ENCODE results near the gene PAQR4.

The PAQR4 gene

DNA sequence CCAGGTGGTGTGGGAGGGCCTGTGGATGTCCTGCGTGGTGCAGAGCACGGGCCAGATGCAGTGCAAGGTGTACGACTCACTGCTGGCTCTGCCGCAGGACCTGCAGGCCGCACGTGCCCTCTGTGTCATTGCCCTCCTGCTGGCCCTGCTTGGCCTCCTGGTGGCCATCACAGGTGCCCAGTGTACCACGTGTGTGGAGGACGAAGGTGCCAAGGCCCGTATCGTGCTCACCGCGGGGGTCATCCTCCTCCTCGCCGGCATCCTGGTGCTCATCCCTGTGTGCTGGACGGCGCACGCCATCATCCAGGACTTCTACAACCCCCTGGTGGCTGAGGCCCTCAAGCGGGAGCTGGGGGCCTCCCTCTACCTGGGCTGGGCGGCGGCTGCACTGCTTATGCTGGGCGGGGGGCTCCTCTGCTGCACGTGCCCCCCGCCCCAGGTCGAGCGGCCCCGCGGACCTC is 44.4 kb downstream of the PAQR4 start:
- H3K27me3 ChIP-seq (replicated peaks; ENCODE audit: insufficient read depth, low read length): peaks cover 94% of the 10 kb centered on the region
- H3K36me3 ChIP-seq (replicated peaks; ENCODE audit: insufficient read depth, low read length): no peaks in the 10 kb centered on the region
- no peak overlapping the region for H2AFZ ChIP-seq (ENCODE audit: low read length)
- no peaks in the 10 kb centered on the region for H3F3A ChIP-seq (ENCODE audit: insufficient read depth, low read length)
- no peak overlapping the region for H3K9ac ChIP-seq (ENCODE audit: low read length)
- no peak overlapping the region for H3K4me3 ChIP-seq (ENCODE audit: low read length)
- no peak overlapping the region for H3K4me2 ChIP-seq (ENCODE audit: low read depth, low read length)
- H3K9me2 ChIP-seq (replicated peaks; ENCODE audit: insufficient read depth, low read length): no peaks in the 10 kb centered on the region
- no peaks in the 10 kb centered on the region for H3K9me3 ChIP-seq (replicated peaks; ENCODE audit: insufficient read depth, low read length)
- no peaks in the 10 kb centered on the region for H3K79me2 ChIP-seq (ENCODE audit: low read length)
- no peak for DNase-seq
- H4K20me1 ChIP-seq (ENCODE audit: insufficient read depth, low read length): no peaks in the 10 kb centered on the region
- no peak overlapping the region for H3K27ac ChIP-seq (ENCODE audit: low read length)
- TF ChIP-seq EZH2phosphoT487 (IDR thresholded peaks at IDR 0.05; ENCODE audit: low read length) (no peak), EZH2 (optimal IDR thresholded peaks at IDR 0.05; ENCODE audit: low read depth, low read length) (no peak)
- TF ChIP-seq, protein P1, sequence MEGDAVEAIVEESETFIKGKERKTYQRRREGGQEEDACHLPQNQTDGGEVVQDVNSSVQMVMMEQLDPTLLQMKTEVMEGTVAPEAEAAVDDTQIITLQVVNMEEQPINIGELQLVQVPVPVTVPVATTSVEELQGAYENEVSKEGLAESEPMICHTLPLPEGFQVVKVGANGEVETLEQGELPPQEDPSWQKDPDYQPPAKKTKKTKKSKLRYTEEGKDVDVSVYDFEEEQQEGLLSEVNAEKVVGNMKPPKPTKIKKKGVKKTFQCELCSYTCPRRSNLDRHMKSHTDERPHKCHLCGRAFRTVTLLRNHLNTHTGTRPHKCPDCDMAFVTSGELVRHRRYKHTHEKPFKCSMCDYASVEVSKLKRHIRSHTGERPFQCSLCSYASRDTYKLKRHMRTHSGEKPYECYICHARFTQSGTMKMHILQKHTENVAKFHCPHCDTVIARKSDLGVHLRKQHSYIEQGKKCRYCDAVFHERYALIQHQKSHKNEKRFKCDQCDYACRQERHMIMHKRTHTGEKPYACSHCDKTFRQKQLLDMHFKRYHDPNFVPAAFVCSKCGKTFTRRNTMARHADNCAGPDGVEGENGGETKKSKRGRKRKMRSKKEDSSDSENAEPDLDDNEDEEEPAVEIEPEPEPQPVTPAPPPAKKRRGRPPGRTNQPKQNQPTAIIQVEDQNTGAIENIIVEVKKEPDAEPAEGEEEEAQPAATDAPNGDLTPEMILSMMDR (IDR thresholded peaks at IDR 0.05; ENCODE audit: low read length): no peak
- 0 out of 2 replicates have a peak, but pooled peaks cover 6% of the 10 kb centered on the region for H3K4me1 ChIP-seq (ENCODE audit: low read length)

DNA sequence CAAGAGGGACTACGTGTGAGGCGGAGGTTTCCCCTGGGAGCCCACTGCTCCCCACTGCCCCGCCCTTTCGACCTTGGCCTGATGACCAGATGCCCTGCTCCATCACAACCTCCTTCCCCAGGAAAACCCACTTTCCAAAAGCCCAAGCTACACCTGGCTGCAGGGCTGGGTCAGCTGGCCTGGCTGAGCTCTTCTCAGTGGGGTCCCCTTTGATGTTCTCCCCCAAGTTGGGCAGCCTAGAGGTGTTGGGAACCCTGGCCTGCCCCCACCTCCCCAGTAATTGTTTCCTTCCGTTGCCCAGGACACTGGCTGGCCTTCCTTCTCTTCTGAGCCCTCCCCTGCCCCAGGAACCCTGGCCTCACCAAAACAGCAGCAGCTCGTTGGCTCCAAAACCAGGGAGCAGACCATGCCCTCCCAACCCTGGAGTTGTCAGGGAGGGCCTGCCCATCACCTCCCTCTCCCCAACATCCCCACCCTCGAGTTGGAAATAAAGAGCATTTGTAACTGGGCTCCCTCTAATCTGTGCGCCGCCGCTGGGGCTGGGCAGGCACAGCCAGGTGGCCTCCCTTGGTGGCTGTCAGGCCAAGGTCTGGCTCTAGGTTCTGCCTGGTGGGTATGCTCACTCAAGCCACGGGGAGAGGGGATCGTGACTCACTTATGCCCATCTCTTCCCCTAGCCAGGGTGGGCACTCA is 45.0 kb downstream of the PAQR4 start:
- 0 out of 2 replicates have a peak, but pooled peaks cover 6% of the 10 kb centered on the region for H3K4me1 ChIP-seq (ENCODE audit: low read length)
- no peak overlapping the region for H3K4me3 ChIP-seq (ENCODE audit: low read length)
- DNase-seq: no peak
- no peak overlapping the region for H2AFZ ChIP-seq (ENCODE audit: low read length)
- H3K36me3 ChIP-seq (replicated peaks; ENCODE audit: insufficient read depth, low read length): no peaks in the 10 kb centered on the region
- H4K20me1 ChIP-seq (ENCODE audit: insufficient read depth, low read length): no peaks in the 10 kb centered on the region
- no peaks in the 10 kb centered on the region for H3K9me3 ChIP-seq (replicated peaks; ENCODE audit: insufficient read depth, low read length)
- no peaks in the 10 kb centered on the region for H3K79me2 ChIP-seq (ENCODE audit: low read length)
- no peak for TF ChIP-seq EZH2phosphoT487 (IDR thresholded peaks at IDR 0.05; ENCODE audit: low read length)
- no peak for TF ChIP-seq EZH2 (optimal IDR thresholded peaks at IDR 0.05; ENCODE audit: low read depth, low read length)
- TF ChIP-seq, protein P1 (IDR thresholded peaks at IDR 0.05; ENCODE audit: low read length): no peak
- H3K9ac ChIP-seq (ENCODE audit: low read length): no peak overlapping the region
- no peak overlapping the region for H3K4me2 ChIP-seq (ENCODE audit: low read depth, low read length)
- H3K27ac ChIP-seq (ENCODE audit: low read length): no peak overlapping the region
- no peaks in the 10 kb centered on the region for H3F3A ChIP-seq (ENCODE audit: insufficient read depth, low read length)
- peaks cover 92% of the 10 kb centered on the region for H3K27me3 ChIP-seq (replicated peaks; ENCODE audit: insufficient read depth, low read length)
- H3K9me2 ChIP-seq (replicated peaks; ENCODE audit: insufficient read depth, low read length): no peaks in the 10 kb centered on the region

DNA sequence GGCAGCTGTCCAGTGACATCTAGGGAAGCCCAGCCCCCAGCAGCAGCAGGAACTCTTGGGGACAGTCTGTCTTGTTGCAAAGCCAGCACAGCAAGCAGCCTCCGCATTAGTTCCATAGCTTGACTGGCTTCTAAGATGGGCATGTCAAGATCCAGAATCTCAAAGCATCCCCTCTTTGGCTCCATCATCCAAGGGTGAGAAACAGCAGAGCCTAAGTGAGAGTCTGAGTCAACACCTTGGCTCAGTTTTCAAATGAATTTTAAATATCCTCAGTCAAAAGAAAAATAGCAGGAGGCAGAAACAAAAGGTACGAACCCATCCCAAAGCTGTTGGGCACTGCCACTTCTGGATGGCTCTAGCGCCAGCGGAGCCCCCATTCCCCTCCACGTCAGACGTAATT is 45.8 kb downstream of the PAQR4 start:
- TF ChIP-seq EZH2 (optimal IDR thresholded peaks at IDR 0.05; ENCODE audit: low read depth, low read length): no peak
- TF ChIP-seq, protein P1 (IDR thresholded peaks at IDR 0.05; ENCODE audit: low read length): no peak
- no peak for TF ChIP-seq EZH2phosphoT487 (IDR thresholded peaks at IDR 0.05; ENCODE audit: low read length)
- Histone ChIP-seq H3K9me2 (replicated peaks; ENCODE audit: insufficient read depth, low read length) (no peaks in the 10 kb centered on the region), H3K27ac (ENCODE audit: low read length) (no peak overlapping the region), H3K36me3 (replicated peaks; ENCODE audit: insufficient read depth, low read length) (no peaks in the 10 kb centered on the region), H3K9ac (ENCODE audit: low read length) (no peak overlapping the region), H3F3A (ENCODE audit: insufficient read depth, low read length) (no peaks in the 10 kb centered on the region), H3K4me3 (ENCODE audit: low read length) (no peak overlapping the region), H3K79me2 (ENCODE audit: low read length) (no peaks in the 10 kb centered on the region), H4K20me1 (ENCODE audit: insufficient read depth, low read length) (no peaks in the 10 kb centered on the region), H3K27me3 (replicated peaks; ENCODE audit: insufficient read depth, low read length) (peaks cover 87% of the 10 kb centered on the region), H3K4me2 (ENCODE audit: low read depth, low read length) (no peak overlapping the region), H3K4me1 (ENCODE audit: low read length) (0 out of 2 replicates have a peak, but pooled peaks cover 6% of the 10 kb centered on the region), H2AFZ (ENCODE audit: low read length) (no peak overlapping the region), H3K9me3 (replicated peaks; ENCODE audit: insufficient read depth, low read length) (no peaks in the 10 kb centered on the region)
- DNase-seq: no peak
